Activated CD8-positive, alpha-beta T cell treated with anti-CD3 and anti-CD28 coated beads for 36 hours (primary cell): ENCODE data around the gene EPHA10. TPM values are rescaled to one million over a fixed set of nuclear protein-coding genes. Genes with fewer than 3 reads are reported as not detected.
A peak's percentile ranks its signal among the peaks of the same experiment; 100 is the strongest.

ENCODE experiments used
- ATAC-seq: fragments of 200-7000 bp; cut with Tn5 transposase; one replicate; pipeline ENCODE4 v1.10.0; 2021; ENCODE audit warnings: mild to moderate bottlenecking, moderate library complexity
- CTCF ChIA-PET: fragments of 350-600 bp; sonication (Branson Sonifier 250); formaldehyde crosslinking; loops from one replicate; lab custom pipeline; 2021; ENCODE audit warnings: antibody characterized with exemption; lab: Charles Lee
- POLR2A ChIA-PET: fragments of 350-600 bp; sonication (Branson Sonifier 250); formaldehyde crosslinking; loops from one replicate; lab custom pipeline; 2021; ENCODE audit warnings: antibody characterized with exemption; lab: Charles Lee
- DNase-seq: peaks from one replicate; pipeline ENCODE4 v3.0.0-alpha.2; 2020
- H3K27ac Mint-ChIP-seq: one replicate; pipeline ENCODE4 v1.8.0; 2021; ENCODE audit warnings: mild to moderate bottlenecking, mixed read lengths
- H3K27me3 Mint-ChIP-seq: one replicate; pipeline ENCODE4 v1.8.0; 2021; ENCODE audit warnings: mixed read lengths
- H3K36me3 Mint-ChIP-seq: one replicate; pipeline ENCODE4 v1.8.0; 2021; ENCODE audit warnings: low read depth, mixed read lengths
- H3K4me1 Mint-ChIP-seq: one replicate; pipeline ENCODE4 v1.8.0; 2021; ENCODE audit warnings: low read depth, mixed read lengths
- H3K4me3 Mint-ChIP-seq: one replicate; pipeline ENCODE4 v1.8.0; 2021; ENCODE audit warnings: mild to moderate bottlenecking, moderate library complexity, mixed read lengths
- H3K9me3 Mint-ChIP-seq: one replicate; pipeline ENCODE4 v1.8.0; 2021; ENCODE audit warnings: mixed read lengths
- intact Hi-C: fragments of 100-400 bp; cut with micrococcal nuclease; formaldehyde crosslinking; loops from one replicate; pipeline ENCODE4 v1.10.0; 2022
- total RNA-seq, 2 experiments: library from RNA; stranded (reverse); gene quantifications; one replicate each; pipeline ENCODE4 v1.2.3, GENCODE V29; 2021
- TF ChIP-seq, protein P1 (sequence below): fragments of 200-600 bp; IDR thresholded peaks from one replicate; pipeline ENCODE4 v1.8.0; 2022; ENCODE audit warnings: antibody characterized with exemption, mild to moderate bottlenecking

The EPHA10 gene
- total RNA-seq: not detected

DNA sequence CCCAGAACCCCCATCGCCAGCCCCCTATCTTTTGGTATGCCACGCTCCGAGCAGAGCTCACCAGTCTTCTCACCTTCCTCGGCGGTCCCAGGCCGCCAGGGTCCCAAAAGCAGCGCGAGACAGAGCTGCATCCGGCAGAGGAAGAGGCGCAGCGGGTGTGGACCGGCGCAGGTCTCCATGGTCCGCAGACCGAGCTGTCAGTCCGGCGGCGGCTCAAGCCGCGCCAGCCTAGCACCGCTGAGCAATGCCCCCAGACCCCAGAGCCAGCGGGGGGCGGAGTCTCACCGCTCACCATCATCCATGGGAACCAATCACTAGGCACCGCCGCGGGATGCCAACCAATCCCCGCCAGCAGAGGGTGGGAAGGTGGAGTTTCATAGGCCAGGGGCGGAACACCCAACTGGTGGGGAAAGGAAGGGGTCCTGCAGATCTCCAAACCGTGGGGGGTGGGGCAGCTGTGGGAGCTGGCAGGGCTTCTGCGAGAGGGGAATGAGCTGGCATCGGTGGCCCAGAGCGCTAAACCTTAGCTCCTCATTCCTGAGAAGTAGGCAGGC is at the start of gene EPHA10:
Gene EPHA10, minus strand, starts transcription at position 233 of the 554 bp plus-strand sequence. Its CDS starts 54 bp downstream, at position 179.
- no peak for DNase-seq
- Mint-ChIP-seq H3K4me1 (peaks cover 17% of the 10 kb centered on the region), H3K9me3 (no peaks in the 10 kb centered on the region), H3K36me3 (no peaks in the 10 kb centered on the region), H3K27me3 (peaks cover 64% of the 10 kb centered on the region), H3K27ac (no peak within 1 kb of the TSS), H3K4me3 (peak within 1 kb of the TSS; percentile 36)
- intact Hi-C loops: no loop called here
- ATAC-seq: no peak
- TF ChIP-seq, protein P1, sequence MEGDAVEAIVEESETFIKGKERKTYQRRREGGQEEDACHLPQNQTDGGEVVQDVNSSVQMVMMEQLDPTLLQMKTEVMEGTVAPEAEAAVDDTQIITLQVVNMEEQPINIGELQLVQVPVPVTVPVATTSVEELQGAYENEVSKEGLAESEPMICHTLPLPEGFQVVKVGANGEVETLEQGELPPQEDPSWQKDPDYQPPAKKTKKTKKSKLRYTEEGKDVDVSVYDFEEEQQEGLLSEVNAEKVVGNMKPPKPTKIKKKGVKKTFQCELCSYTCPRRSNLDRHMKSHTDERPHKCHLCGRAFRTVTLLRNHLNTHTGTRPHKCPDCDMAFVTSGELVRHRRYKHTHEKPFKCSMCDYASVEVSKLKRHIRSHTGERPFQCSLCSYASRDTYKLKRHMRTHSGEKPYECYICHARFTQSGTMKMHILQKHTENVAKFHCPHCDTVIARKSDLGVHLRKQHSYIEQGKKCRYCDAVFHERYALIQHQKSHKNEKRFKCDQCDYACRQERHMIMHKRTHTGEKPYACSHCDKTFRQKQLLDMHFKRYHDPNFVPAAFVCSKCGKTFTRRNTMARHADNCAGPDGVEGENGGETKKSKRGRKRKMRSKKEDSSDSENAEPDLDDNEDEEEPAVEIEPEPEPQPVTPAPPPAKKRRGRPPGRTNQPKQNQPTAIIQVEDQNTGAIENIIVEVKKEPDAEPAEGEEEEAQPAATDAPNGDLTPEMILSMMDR: no peak
- ChIA-PET CTCF (interaction anchor here (0.8 to 1.4 kb wide), 4 partner anchors 29 to 166 kb away, joined by 3 to 5 read pairs (median 3); partner anchors contain the start of gene CDCA8), POLR2A (interaction anchor here (0.6 to 3.4 kb wide), 5 partner anchors 10 to 301 kb away, joined by 3 to 18 read pairs (median 3); partner anchors contain the start of genes C1orf122 and YRDC)

GRCh38 chr1:37814252-37814651 is 49.3 kb upstream of the EPHA10 start:
- peaks cover 11% of the 10 kb centered on the region for H3K4me1 Mint-ChIP-seq
- CTCF ChIA-PET: no interaction called here
- TF ChIP-seq, protein P1: no peak
- H3K27me3 Mint-ChIP-seq: no peaks in the 10 kb centered on the region
- intact Hi-C loops: loop anchor here (5.0 kb wide), 1 partner anchor 43 kb away; the partner anchor contains the start of gene MTF1
- peaks cover 9% of the 10 kb centered on the region for H3K36me3 Mint-ChIP-seq
- no peaks in the 10 kb centered on the region for H3K9me3 Mint-ChIP-seq
- DNase-seq (no peak), ATAC-seq (no peak)
- POLR2A ChIA-PET: interaction anchor here (0.7 to 1.1 kb wide), 2 partner anchors 22 to 39 kb away, joined by 3 read pairs; no protein-coding TSS in a partner anchor
- no peak overlapping the region for H3K4me3 Mint-ChIP-seq
- H3K27ac Mint-ChIP-seq: no peak overlapping the region

DNA sequence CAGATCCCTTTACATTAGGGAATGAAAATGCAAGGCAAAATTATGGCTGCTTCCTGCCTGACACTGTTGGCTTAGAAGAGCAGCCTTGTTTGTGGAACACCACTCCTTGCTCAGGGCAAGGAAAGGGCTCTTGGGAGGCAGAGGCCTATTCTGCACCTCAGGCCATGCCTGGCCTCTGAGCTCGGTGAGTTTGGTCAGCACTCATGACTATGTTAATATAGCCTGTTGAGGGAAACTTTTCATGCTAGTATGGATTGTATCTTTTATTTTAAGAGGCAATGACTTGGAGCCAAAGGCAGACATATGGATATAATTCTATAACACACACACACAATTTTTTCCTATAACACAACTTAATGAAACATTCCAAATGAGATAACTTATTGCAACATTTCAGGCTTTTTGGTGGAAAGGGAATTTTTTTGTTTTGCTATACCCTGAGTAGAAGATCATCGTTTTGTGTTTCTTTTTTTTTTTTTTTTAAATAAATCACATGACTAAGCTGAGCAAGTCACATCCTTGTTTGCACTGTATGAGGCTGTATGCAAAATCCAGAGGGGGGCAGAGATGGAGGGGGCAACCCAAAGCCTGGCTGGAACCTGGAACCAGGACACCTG is 48.7 kb upstream of the EPHA10 start:
- no peak overlapping the region for H3K27ac Mint-ChIP-seq
- H3K4me1 Mint-ChIP-seq: peaks cover 15% of the 10 kb centered on the region
- no peaks in the 10 kb centered on the region for H3K9me3 Mint-ChIP-seq
- DNase-seq (no peak), ATAC-seq (no peak)
- H3K27me3 Mint-ChIP-seq: no peaks in the 10 kb centered on the region
- TF ChIP-seq, protein P1: no peak
- H3K4me3 Mint-ChIP-seq: no peak overlapping the region
- POLR2A ChIA-PET: no interaction called here
- intact Hi-C loops: loop anchor here (5.0 kb wide), 1 partner anchor 44 kb away; the partner anchor contains the start of gene MTF1
- CTCF ChIA-PET: no interaction called here
- peaks cover 9% of the 10 kb centered on the region for H3K36me3 Mint-ChIP-seq

GRCh38 chr1:37811027-37811655 is 46.2 kb upstream of the EPHA10 start:
- TF ChIP-seq, protein P1: peak; percentile 92
- Mint-ChIP-seq H3K4me3 (no peak overlapping the region), H3K27ac (no peak overlapping the region), H3K9me3 (no peaks in the 10 kb centered on the region), H3K4me1 (peaks cover 23% of the 10 kb centered on the region), H3K27me3 (no peaks in the 10 kb centered on the region), H3K36me3 (peaks cover 19% of the 10 kb centered on the region)
- ATAC-seq (peak; percentile 57), DNase-seq (peak; percentile 74)
- intact Hi-C loops: loop anchor here (5.0 kb wide), 1 partner anchor 46 kb away; the partner anchor contains the start of gene MTF1
- ChIA-PET POLR2A (no interaction called here), CTCF (interaction anchor here (0.6 to 2.3 kb wide), 6 partner anchors 11 to 61 kb away, joined by 3 to 19 read pairs (median 4); partner anchors contain the start of gene MTF1)
